Measurements from ENCODE around the gene FOXD1. TPM values are rescaled to one million over a fixed set of nuclear protein-coding genes. Genes with fewer than 3 reads are reported as not detected.

The FOXD1 gene
- total and polyA plus RNA-seq, 2 of the 8 experiments (the other 6 are each of a cell fraction or from before 2014, with no cell fraction given) = 0.11 to 1.1 TPM

DNA sequence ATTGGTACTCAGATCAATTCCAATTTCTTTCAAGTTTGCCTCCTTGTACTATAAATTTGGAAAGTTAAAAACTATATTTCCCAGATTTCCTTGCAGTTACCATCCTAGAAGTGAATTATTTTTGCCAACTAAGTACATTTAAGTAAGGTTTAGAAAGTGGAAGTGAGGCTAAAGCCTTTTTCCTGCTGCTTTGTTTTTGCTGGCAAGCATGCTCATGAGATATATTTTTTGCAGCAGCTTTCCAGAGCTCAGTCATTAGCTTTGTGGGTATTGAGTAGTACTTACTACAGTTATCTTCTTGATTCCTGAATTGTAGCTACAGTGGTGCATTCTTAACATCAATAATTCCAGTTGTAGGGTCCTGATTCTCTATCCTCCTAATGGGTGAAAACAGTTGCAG, 46.1 kb upstream of the FOXD1 start (continued):
- TF ChIP-seq, protein P1, sequence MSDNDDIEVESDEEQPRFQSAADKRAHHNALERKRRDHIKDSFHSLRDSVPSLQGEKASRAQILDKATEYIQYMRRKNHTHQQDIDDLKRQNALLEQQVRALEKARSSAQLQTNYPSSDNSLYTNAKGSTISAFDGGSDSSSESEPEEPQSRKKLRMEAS (IDR thresholded peaks at IDR 0.05) = no peak
- TF ChIP-seq POU5F1 (IDR thresholded peaks at IDR 0.05; ENCODE audit: low read depth, low read length) = no peak
- no peak for TF ChIP-seq PHF8 (conservative IDR thresholded peaks at IDR 0.05; ENCODE audit: low read depth, low read length)
- TF ChIP-seq, protein P2, sequence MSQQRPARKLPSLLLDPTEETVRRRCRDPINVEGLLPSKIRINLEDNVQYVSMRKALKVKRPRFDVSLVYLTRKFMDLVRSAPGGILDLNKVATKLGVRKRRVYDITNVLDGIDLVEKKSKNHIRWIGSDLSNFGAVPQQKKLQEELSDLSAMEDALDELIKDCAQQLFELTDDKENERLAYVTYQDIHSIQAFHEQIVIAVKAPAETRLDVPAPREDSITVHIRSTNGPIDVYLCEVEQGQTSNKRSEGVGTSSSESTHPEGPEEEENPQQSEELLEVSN (IDR thresholded peaks at IDR 0.05) = no peak
- no peak for TF ChIP-seq BRCA1 (IDR thresholded peaks at IDR 0.05; ENCODE audit: low read depth, low read length)
- TF ChIP-seq, protein P3, sequence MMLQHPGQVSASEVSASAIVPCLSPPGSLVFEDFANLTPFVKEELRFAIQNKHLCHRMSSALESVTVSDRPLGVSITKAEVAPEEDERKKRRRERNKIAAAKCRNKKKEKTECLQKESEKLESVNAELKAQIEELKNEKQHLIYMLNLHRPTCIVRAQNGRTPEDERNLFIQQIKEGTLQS (IDR thresholded peaks at IDR 0.05; ENCODE audit: insufficient read depth, low read depth, low read length) = no peak

Data from H1 (cell line).